Activated CD8-positive, alpha-beta memory T cell treated with anti-CD3 and anti-CD28 coated beads, Interleukin-2, amount 50 U/mL, for 1 hour (primary cell): ENCODE data around the gene GUCY1A2.

Source experiments
- DNase-seq: peaks from one replicate; pipeline ENCODE4 v3.0.0-alpha.2; 2020; ENCODE audit errors: extremely low read depth

GUCY1A2 gene

DNA sequence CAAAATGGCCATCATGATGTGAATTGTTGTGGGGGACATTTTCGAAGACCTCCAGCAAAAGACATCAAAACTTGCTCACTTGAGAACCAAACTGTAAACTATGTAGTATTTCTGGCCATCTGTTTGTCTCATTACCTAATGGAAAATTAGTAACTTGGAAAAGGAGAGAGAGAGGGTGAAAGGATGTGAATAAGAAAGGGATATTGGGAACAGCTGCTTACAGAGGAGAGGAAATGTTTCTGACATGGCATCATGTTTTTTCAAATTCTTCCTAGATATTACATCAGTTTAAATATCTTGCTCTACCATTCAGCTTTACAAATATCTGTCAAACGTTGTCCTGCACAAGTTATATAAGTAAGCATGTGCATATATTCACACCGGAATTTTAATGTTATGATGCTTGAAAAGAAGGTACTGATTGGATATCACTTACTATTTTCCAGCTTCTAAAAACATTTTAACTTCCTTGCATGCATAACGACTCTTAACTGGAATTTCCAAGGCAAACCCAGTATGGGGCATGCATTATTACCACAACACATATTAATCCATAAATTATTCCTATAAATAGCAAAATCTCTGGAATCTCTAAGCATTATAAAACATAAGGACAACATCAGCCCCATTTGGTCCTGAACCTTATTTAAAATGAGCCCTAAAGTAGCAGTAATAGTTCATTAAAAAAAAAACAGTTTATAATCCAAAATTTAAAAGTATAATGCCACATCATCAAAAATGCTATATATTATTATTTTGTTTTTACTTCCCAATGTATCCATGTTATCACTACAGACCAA is 20.0 kb downstream of the GUCY1A2 start:
- DNase-seq = no peak

DNA sequence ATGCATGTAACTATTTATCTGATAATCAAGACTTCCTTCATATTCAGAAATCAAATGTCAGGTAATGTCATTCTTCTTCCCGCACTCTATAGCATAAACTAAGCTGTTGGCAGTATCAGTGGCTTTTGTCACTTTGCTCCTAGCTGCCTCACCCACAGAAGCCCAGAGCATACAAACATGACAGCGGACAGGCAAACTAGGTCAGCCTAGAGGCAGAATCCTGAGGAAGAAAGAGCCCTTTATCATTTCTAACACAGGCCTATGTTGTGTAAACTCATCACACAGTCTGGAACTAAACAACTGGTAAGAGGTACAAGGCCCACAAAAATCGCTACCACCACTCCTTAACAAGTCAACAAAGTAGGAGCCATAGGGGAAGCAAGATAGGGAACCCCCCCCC is 21.0 kb downstream of the GUCY1A2 start:
- no peak for DNase-seq

DNA sequence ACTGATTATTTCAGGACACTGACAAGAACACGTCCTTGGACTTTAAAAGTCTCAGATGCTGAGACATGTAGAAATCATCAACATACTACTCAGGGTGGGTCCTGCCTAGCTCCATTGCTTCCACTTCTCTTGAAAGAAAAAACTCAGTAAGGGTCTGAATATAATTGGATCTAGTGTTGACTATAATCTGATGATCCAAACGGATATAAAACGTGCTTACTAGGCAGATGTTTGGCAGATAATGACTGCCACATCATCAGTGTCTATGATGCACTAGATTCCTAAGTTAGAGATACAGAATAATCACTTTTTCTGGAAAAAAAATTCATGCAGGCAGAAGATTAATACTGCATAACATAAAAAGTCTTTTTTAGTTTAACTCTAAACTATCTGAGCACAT is 21.6 kb downstream of the GUCY1A2 start:
- DNase-seq = no peak

DNA sequence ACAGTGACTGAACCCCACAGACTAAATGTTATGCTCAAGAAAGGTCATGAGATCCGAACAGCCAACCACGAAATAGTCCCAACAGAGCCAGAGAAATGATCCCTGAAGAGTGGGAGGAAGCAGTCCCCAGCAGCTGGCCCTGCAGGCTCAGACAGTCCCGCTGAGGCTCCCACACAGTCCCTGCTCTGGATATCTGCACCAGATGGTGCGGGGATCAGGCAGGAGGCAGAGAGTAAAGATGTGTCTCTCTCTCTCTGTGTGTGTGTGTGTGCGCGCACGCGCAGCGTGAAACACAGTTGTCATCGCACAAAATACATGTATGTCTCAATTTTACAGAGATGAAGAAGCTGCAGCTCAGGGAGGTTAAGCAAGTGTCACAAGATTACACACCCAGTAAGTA is 27.9 kb downstream of the GUCY1A2 start:
- DNase-seq = no peak

DNA sequence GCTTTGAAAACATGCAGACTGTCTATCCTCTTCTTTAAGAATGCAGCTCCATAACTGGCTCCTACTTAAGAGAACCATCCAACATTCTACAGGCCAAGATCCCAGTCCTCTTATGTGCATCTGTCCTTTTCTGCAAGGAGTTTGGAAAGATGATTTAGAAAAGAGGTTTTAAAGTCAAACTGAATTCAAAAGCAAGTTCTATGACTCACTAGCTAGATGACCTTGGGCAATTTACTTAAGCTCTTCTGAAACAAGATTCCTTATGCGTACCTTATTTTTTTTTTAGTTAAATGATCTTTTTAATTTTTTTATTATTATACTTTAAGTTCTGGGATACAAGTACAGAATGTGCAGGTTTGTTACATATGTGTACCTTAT is 29.2 kb downstream of the GUCY1A2 start:
- no peak for DNase-seq

DNA sequence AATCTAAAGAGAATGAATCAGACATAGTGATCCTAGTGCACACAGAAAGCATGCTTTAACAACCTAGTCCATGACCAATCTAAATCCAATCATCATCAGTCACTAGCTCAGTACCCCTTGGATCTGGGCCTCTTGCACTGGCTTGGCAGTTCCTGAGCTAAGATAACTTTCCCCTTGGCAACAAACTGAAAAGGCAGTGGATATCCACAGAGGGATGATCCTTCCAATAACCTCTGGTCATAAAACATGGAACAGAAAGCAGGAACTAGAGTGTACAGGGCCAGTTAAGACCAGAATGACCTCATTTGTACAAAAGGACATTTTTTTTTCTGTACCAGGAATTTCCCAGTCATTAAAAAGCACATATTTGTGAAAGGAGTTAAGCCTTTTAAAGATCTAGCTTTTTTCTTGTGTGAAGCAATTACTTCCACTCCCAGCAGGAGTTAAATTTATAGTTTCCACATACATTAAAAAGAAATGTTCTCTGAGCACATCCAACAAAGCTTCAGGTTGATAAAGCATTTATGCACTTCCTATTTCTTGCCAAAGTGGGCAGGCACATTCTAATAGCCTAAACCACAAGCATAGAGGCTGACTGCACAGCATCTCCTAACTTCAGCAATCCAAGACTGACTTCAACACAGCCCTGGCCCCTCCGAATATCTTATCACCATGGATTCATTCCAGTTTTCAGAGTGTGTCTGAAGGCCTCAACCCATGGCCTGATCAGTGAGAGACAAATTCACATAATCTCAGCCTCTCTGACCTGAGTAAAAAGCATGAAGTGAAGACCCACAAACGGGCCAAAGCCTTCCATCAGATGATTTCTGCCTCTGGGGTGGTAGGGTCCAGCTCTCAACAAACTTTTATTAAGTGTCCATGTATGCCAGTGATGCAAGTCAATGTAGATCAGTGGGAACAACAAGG is 29.9 kb downstream of the GUCY1A2 start:
- DNase-seq = no peak

DNA sequence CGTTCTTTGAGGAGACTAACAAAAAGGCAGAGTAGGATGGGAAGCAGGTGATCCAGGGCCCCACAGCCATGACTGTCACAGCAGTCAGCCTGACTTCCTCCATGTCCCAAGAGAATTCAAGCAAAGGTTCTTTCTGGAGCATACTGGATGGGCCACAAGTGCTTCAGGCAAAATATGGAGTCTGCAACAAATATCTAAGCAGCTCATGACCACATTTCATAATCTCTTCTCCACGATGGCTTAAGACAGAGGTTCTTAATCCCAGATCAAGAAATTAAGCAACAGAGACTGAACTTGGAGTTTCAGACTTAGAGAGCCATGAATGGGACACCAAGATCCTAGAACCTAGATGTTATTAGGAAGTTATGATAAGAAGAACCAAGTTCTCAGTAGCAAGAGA is 31.6 kb downstream of the GUCY1A2 start:
- no peak for DNase-seq

DNA sequence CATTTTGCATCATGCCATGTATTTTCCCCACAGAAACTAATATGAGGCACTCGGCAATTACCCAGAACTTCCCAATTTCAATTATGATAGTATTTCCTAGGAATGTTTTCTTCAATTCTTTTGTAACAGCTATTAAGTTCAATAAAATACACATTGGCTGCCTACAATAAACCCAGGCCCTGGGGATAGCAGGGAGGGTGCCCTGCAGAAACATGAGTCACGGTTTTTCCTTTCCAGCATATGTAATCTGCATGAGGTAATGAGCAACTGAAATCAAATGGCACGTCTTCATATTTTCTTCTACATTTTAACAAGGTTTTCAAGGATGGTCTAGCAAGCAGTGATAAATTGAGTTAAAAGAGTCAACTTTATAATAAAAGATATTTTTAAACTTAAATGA is 32.0 kb downstream of the GUCY1A2 start:
- DNase-seq = no peak

DNA sequence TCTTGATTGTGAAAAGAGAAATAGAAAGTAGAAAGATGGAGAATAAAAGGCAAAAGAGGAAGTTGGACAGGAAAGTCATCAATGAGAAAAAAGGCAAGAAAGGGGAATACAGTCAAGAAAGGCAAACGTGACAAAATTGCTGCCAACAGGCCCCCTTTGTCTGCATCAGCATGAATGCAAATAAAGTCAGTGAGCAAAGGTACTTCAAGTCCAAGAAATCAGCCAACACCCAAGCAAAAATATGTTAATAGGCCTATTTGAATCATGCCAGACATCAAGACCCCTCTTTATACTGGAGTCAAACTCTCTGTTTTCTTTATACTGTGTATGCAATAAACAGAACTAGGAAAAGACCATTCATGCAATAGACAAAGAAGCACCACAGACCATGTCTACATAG is 34.3 kb downstream of the GUCY1A2 start:
- no peak for DNase-seq

DNA sequence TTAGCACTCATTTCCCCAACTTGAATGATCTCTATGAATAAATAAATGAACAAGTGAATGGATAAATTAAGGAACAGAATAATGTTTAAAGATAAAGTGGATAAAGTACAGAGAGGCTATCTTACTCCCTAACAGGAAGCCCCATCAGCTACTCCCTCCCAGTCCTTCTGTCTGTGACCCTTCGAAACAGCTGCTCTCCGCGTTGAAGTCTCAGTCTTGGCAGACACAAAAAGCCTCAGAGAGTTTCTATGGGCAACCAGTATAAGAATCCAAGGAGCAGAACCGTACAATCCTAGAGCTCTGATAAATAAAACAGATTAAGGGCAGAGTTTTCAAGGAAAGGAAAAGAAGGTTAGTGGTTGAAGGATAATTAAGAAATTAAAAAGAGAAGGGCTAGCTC is 35.0 kb downstream of the GUCY1A2 start:
- DNase-seq = no peak

DNA sequence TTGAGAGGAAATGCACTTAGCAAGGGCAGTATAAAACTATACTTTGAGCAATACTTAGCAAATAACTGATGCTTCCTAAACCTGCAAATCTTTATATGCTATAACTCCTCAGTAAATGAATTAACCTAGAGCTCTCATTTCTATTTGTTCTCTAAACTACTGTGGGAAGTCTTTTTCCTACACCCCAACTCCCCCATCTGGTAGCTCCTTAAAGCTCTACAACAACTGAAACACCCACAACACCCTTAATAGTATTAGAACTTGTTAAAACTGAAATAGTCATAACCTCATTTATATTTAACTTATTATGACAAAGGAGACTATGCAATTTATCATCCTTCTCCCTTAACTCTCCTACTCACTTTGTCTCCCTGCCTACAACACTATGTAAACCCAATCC is 43.4 kb downstream of the GUCY1A2 start:
- no peak for DNase-seq

DNA sequence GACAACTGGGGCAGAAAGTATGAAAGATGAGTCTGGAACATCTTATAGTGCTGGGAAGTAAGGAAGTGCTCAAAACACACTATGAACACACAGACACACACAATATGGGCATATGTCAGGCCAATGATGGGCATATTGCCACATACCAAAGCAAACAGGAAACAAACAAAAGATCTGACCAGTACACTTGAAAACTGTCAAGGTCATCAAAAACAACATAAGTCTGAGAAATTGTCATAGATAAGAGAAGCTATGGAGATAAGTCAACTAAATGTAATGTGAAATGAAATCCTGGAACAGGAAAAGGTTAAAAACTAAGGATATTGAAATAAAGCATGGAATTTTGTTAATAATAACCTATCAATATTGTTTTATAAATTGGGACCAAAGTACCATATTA is 46.4 kb downstream of the GUCY1A2 start:
- DNase-seq = no peak

DNA sequence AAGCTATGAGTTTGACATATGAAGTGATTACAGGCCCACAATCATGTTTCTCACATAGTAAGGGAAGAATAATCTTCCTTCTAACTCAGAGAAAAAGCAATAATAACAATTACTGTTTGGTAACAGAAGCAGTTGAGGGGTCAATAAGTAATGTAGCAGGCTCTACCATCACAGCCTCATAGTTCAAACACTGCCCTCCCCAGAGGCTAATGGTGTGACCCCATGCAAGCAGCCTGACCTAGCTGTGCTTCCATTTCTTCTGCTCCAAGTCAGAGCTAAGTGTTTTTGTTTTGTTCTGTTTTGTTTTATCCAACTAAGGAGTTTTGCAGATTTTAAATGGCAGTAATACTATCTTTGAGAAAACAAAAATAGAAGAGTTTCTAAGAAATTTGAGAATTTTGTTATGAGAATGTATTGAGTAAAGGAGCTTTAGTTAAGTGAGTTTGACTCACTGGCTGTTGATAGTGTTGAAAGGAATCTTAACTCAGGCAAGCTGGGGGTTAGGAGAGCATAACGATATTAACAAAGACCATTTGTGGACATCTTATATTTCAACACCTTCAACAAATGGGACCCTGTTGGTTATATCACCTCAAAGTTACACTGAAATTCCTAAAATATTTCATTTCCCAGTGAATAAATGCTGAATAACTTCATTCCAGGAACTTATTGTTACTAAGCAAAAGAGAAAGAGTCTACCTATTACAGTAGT is 48.5 kb downstream of the GUCY1A2 start:
- no peak for DNase-seq

DNA sequence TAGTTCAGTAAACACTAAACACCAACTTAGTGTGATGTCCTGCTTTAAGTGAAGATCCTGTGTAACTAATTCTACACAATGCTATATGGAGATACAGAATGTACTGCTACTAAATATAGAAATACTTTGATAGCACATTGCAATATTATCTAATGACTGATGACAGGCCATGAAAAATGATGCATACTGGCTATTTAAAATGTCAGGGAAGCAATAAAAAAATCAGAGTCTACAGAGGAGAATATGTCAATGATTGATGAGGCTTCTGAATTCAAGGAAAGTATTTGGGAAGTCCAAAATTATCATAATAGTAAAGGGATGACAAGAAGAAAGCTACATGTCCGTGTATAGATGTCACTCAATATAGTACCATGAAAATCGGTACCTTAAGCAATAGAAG is 55.3 kb downstream of the GUCY1A2 start:
- no peak for DNase-seq

DNA sequence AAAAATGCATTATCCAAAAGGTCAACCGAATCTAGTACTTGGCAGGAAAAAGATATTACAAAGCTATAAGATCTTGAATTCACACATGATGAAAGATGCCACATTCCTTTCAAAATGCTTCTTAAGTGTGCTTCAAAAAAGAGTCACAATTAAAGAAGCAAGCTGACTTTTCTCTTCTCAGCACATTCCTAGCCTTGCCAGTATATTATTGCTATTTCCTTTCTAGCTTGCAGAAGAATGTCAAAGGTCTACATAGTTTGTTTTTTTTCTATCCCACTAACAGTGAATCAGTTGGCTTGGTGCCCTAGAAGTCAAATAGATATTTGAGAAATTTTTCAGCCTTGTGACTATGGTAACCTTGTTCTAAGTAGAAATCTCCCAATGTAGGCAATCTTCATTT is 56.8 kb downstream of the GUCY1A2 start:
- no peak for DNase-seq

DNA sequence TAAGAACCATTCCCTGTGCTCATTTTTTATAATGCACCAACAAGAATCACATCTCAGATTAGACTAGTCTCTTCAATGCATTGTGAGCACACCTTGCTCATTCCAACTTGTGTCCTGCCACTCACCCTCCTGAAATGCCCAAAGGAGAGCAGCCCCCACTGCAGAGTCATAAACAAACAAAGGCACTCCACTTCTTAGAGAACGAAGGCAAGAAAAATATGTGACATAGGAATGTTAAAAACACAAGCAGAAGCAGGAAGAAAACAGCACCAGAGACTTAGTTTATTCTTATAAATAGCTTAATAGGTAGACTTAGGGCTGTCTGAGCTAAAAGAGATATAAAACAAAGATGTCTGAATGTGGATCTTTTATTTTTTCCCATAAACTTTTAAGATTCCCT is 57.2 kb downstream of the GUCY1A2 start:
- DNase-seq = no peak

DNA sequence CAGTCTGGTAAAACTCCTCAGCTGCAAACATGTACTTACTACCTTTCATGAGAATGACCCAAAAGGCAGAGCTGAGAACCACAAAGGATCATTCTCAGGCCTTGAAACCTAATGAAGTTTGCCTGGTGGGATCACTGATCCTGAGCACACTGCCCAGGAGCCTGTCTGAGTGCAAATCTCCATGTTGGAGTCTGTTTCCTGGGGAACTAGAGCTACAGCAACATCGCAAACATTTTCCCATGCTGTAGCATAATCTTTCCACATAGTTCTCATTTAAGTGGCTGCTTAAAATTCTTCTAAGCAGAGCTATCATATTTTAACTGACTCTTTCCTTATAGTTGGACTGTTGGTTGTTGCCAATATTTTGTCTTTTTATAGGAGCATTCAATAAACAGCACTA is 58.5 kb downstream of the GUCY1A2 start:
- no peak for DNase-seq

DNA sequence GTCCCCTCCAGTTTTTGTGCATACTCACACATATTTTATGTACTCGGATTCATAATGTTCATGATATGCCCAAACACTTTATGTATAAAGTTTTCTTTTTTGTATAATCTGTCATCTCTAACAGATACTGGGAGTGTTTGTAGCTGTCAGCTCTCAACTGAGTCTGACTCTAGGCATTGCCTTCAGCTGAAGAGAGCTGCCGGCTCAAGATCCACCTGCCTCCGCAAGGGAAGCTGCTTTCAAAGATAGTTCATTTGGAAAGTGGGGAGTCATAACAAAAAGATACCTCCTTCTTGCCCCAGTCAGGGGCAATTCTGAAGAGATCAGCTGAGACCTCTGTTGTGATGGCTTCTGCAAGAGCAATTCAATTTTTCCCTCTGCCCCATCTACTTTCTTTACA is 58.9 kb downstream of the GUCY1A2 start:
- no peak for DNase-seq

DNA sequence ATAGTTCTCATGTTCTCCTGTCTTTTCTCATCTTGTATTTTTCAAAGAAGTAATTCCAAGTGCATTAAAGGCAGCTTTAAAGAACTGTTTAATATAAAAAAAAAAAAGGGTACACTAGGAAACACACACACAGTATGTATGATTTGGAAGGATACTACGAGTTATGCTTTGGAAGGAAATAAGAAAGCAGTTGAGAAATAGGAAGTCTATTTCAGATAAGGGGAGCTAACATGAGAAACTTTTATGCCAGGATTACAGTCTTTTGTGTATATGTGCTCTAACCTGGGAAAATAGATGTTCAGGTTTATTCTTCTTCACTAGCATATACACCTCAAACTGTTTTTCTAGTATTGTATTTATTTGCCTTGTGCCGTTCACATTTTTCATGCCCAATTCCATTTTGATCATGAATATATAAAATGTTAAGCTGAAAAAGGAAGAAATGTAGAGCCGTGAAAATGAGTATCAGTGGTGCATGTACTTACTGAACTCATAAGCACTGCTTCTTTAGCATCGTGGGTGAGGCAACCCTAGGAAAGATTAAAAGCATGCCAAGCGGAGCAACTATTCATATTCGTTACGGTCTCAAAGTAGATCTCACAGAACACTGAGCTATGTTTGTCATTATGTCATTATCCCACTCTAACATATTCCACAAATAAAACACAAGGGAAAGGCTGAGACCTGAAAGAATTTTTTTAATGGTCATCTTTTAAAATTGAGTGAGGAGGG is 59.6 kb downstream of the GUCY1A2 start:
- DNase-seq = no peak

DNA sequence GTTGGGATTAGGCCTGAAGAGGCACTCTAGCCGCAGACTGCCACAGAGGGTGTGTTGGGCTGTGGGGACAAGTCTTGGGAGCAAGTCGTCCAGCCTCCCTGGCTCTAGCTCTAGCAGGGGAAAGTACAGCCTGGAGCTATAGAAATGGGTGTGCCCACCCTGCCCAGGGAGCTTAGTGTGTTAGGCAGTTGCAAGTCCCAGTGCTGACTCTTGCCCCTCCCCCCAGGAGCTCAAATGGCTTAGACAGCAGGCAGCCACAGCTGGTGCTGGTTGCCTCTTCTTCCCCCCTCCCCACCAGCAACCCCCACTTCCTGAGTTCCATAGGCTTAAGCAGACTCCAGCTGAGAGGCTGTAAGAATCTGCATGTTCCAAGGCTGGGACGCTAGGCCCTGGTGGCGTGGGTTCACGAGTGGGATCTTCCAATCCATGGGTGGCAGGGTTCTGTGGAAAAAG is 61.2 kb downstream of the GUCY1A2 start:
- DNase-seq = no peak

DNA sequence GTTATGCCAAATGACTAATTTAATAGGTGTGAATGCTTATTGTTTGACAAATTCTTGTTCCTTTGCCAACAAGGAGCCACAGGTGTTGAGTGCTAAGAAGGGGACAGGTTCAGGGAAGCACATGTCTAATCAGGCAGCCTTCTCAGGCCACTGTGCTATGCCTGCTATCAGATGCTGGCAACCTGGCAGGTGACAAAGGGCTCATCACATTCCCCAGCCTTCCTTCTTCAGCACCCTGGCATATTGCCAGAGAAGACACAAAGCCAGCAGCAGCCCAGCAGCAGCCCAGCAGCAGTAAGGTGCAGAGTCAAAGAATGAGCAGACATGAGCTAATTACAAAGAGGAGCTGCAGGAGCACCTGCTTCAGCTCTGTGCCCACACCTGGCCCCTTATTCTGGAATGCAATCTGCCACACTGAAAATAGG is 68.2 kb downstream of the GUCY1A2 start:
- no peak for DNase-seq

DNA sequence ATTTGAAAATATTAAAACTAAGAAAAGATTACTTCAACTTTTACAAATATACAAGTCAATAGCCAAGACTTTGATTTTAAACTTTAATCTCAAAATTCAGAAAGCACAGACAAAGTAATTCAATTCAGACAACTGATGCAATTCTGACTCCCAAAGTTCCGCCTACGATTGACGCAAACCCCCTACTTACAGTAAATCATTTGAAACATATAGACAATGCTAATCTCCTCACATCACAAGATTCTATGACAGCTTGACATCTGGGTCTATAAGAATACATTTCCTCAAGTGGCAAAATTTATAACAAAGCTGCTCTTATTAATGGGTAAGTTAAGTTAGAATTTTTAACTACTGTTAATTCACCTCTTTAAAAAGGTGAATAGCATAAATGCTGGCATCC is 75.2 kb downstream of the GUCY1A2 start:
- no peak for DNase-seq
